BJ (cell line): ENCODE data around the gene NPBWR2. TPM values are rescaled to one million over a fixed set of nuclear protein-coding genes. Genes with fewer than 3 reads are reported as not detected.

ENCODE experiments used
- CTCF ChIA-PET: fragments of 350-600 bp; formaldehyde crosslinking; extraction: SDS; loops from one replicate; lab custom pipeline; 2021; ENCODE audit warnings: antibody characterized with exemption, inconsistent platforms; lab: Yijun Ruan, JAX
- POLR2A ChIA-PET: fragments of 300-600 bp; sonication (Branson Sonifier 250); formaldehyde crosslinking; extraction: SDS; loops from one replicate; lab custom pipeline; 2021; ENCODE audit warnings: antibody characterized with exemption; lab: Charles Lee
- DNase-seq: peaks from one replicate; pipeline ENCODE4 v3.0.0-alpha.2; 2011; ENCODE audit warnings: low read depth
- H3K27me3 ChIP-seq: 2 replicates; pipeline ENCODE4 v1.6.0; 2011; ENCODE audit warnings: low read length; ENCODE audit not compliant: control insufficient read depth, insufficient read depth
- H3K36me3 ChIP-seq: 2 replicates; pipeline ENCODE4 v1.5.1; 2011; ENCODE audit warnings: low read length; ENCODE audit not compliant: control insufficient read depth, insufficient read depth
- H3K4me3 ChIP-seq: 2 replicates; pipeline ENCODE4 v1.5.1; 2011; ENCODE audit warnings: low read depth, mild to moderate bottlenecking, control low read depth, low read length
- CTCF ChIP-seq: IDR thresholded peaks from 2 replicates; pipeline ENCODE4 v1.5.1; 2011; ENCODE audit warnings: low read depth, mild to moderate bottlenecking, control low read depth, inconsistent platforms, low read length, moderate library complexity; ENCODE audit not compliant: insufficient read depth
- polyA plus RNA-seq: library from polyadenylated mRNA; depleted of rRNA; stranded (reverse); fragments of >200 nt; gene quantifications from 2 replicates; pipeline ENCODE4 v1.2.3, GENCODE V29; 2011

Gene NPBWR2
- polyA plus RNA-seq, 1 experiment: not detected

GRCh38 chr20:64082820-64083377, 24.5 kb downstream of the NPBWR2 start:
- no peaks in the 10 kb centered on the region for H3K36me3 ChIP-seq
- CTCF ChIA-PET: interaction anchor here (1.1 to 6.4 kb wide), 7 partner anchors 9 to 38 kb away, joined by 4 to 49 read pairs (median 6); no protein-coding TSS in a partner anchor
- DNase-seq: no peak

GRCh38 chr20:64082126-64082731, 25.1 kb downstream of the NPBWR2 start:
- ChIA-PET CTCF (interaction anchor here (1.6 to 6.4 kb wide), 2 partner anchors 16 to 38 kb away, joined by 6 to 49 read pairs; no protein-coding TSS in a partner anchor), POLR2A (no interaction called here)

More at GRCh38 chr20:64082820-64083377, 24.5 kb downstream of the NPBWR2 start:
- no peak for TF ChIP-seq CTCF
- peaks cover 24% of the 10 kb centered on the region for H3K27me3 ChIP-seq
- POLR2A ChIA-PET: no interaction called here
- H3K4me3 ChIP-seq: peak overlapping the region; percentile 44

GRCh38 chr20:64081624-64081964, 25.8 kb downstream of the NPBWR2 start:
- DNase-seq: no peak
- H3K4me3 ChIP-seq: no peak overlapping the region
- POLR2A ChIA-PET: no interaction called here
- no peaks in the 10 kb centered on the region for H3K36me3 ChIP-seq
- H3K27me3 ChIP-seq: peaks cover 21% of the 10 kb centered on the region
- TF ChIP-seq CTCF: no peak
- CTCF ChIA-PET: interaction anchor here (4.3 to 6.4 kb wide), 2 partner anchors 12 to 39 kb away, joined by 31 to 49 read pairs; no protein-coding TSS in a partner anchor

More at GRCh38 chr20:64082126-64082731, 25.1 kb downstream of the NPBWR2 start:
- no peak for TF ChIP-seq CTCF
- no peak for DNase-seq
- H3K36me3 ChIP-seq: no peaks in the 10 kb centered on the region
- H3K4me3 ChIP-seq: no peak overlapping the region
- peaks cover 24% of the 10 kb centered on the region for H3K27me3 ChIP-seq

GRCh38 chr20:64080813-64081623, 26.3 kb downstream of the NPBWR2 start:
- Histone ChIP-seq H3K4me3 (no peak overlapping the region), H3K27me3 (peaks cover 18% of the 10 kb centered on the region), H3K36me3 (no peaks in the 10 kb centered on the region; the same call in 1 of the 2 replicates)
- no peak for TF ChIP-seq CTCF
- POLR2A ChIA-PET: no interaction called here
- DNase-seq: no peak
- CTCF ChIA-PET: interaction anchor here (4.3 to 6.4 kb wide), 2 partner anchors 12 to 40 kb away, joined by 31 to 49 read pairs; no protein-coding TSS in a partner anchor
